HCT116 (cell line): ENCODE data around the gene OR10H4. TPM values are rescaled to one million over a fixed set of nuclear protein-coding genes. Genes with fewer than 3 reads are reported as not detected.

Source experiments
- ATAC-seq: fragments of 200-7000 bp; cut with Tn5 transposase; 2 replicates; pipeline ENCODE4 v1.9.1; 2020; ENCODE audit warnings: mild to moderate bottlenecking, moderate library complexity
- BruUV-seq: library from RNA; stranded (reverse); fragments of 400-500 nt; replicated peaks from 2 replicates; lab custom pipeline; 2021; lab: Mats Ljungman, UMichigan
- CTCF ChIA-PET: fragments of 300-600 bp; sonication (Branson Sonifier 250); formaldehyde crosslinking; loops from one replicate; lab custom pipeline; 2021; ENCODE audit warnings: antibody characterized with exemption; lab: Charles Lee
- POLR2A ChIA-PET: fragments of 300-600, 350-600 bp; sonication (Branson Sonifier 250); formaldehyde crosslinking; loops from one replicate; lab custom pipeline; 2021; ENCODE audit warnings: antibody characterized with exemption; lab: Charles Lee
- RAD21 ChIA-PET, 2 experiments: fragments of 300-600 bp; sonication (Branson Sonifier 250); formaldehyde crosslinking; loops; one replicate each; lab custom pipeline; 2023; ENCODE audit warnings: low total read pairs in 2 of 2; ENCODE audit not compliant: uncharacterized antibody in 2 of 2, unreplicated experiment in 2 of 2, low non-redundant PET in 1 of 2; lab: Charles Lee
- DNase-seq: peaks from one replicate; pipeline ENCODE4 v3.0.0-alpha.2; 2010; ENCODE audit warnings: low read depth, low spot score
- H2AFZ ChIP-seq: fragments of 200-600 bp; shearing (Covaris generic), sonication (generic); 2 replicates; pipeline ENCODE4 v1.6.1; 2017; ENCODE audit warnings: low read depth, mixed run types, mixed read lengths, antibody characterized with exemption, low read length; ENCODE audit not compliant: poor library complexity, severe bottlenecking
- H3K27ac ChIP-seq: 2 replicates; pipeline ENCODE4 v1.5.1; 2012; ENCODE audit warnings: low read depth, low read length
- H3K27me3 ChIP-seq: fragments of 200-600 bp; sonication (generic); 2 replicates; pipeline ENCODE4 v1.6.1; 2016; ENCODE audit warnings: mixed run types, low read length, mixed read lengths; ENCODE audit not compliant: insufficient read depth
- H3K36me3 ChIP-seq, 2 experiments: fragments of 200-500 bp in 1 of 2; fragments of 200-600 bp in 1 of 2; sonication (Bioruptor generic) in 1 of 2; sonication (generic) in 1 of 2; 2 replicates each; pipeline versions ENCODE4 v1.5.1 to v1.6.1; 2014 to 2016; ENCODE audit warnings: low read length in 2 of 2, inconsistent platforms in 1 of 2, mixed read lengths in 1 of 2, mixed run types in 1 of 2; ENCODE audit not compliant: insufficient read depth in 2 of 2, control insufficient read depth in 1 of 2
- H3K4me1 ChIP-seq, 2 experiments: fragments of 200-600 bp in 1 of 2; sonication (generic) in 1 of 2; 2 replicates each; pipeline versions ENCODE4 v1.5.1 to v1.6.1; 2012 to 2017; ENCODE audit warnings: low read length in 2 of 2, inconsistent platforms in 1 of 2, mild to moderate bottlenecking in 1 of 2, mixed read lengths in 1 of 2, mixed run types in 1 of 2, moderate library complexity in 1 of 2; ENCODE audit not compliant: insufficient read depth in 2 of 2, control insufficient read depth in 1 of 2
- H3K4me2 ChIP-seq: fragments of 200-600 bp; sonication (generic); 2 replicates; pipeline ENCODE4 v1.6.1; 2017; ENCODE audit warnings: mixed run types, low read length, mixed read lengths
- H3K4me3 ChIP-seq, 2 experiments: fragments of 200-600 bp in 1 of 2; sonication (generic) in 1 of 2; replicated peaks in 1 of 2; 2 replicates each; pipeline ENCODE4 v1.5.1; 2011 to 2016; ENCODE audit warnings: low read length in 2 of 2, control low read depth in 1 of 2, low read depth in 1 of 2, mild to moderate bottlenecking in 1 of 2, mixed read lengths in 1 of 2, mixed run types in 1 of 2
- H3K79me2 ChIP-seq: fragments of 200-600 bp; sonication (generic); 2 replicates; pipeline ENCODE4 v1.6.1; 2017; ENCODE audit warnings: mild to moderate bottlenecking, mixed run types, low read length, moderate library complexity, mixed read lengths; ENCODE audit not compliant: insufficient read depth
- H3K9ac ChIP-seq: fragments of 200-600 bp; sonication (generic); 2 replicates; pipeline ENCODE4 v1.6.1; 2016; ENCODE audit warnings: low read length, mixed read lengths
- H3K9me2 ChIP-seq: fragments of 200-600 bp; sonication (generic), shearing (Covaris generic); 2 replicates; pipeline ENCODE4 v1.6.1; 2017; ENCODE audit warnings: mixed run types, mild to moderate bottlenecking, moderate library complexity; ENCODE audit not compliant: insufficient read depth
- H3K9me3 ChIP-seq, 2 experiments: fragments of 200-500 bp in 1 of 2; fragments of 200-600 bp in 1 of 2; sonication (Bioruptor generic) in 1 of 2; sonication (generic) in 1 of 2; 2 replicates each; pipeline ENCODE4 v1.6.1; 2014 to 2017; ENCODE audit warnings: low read length in 2 of 2, mixed read lengths in 2 of 2, inconsistent platforms in 1 of 2, low read depth in 1 of 2, mild to moderate bottlenecking in 1 of 2, mixed run types in 1 of 2, moderate library complexity in 1 of 2; ENCODE audit not compliant: control insufficient read depth in 1 of 2, insufficient read depth in 1 of 2
- H4K20me1 ChIP-seq: fragments of 200-600 bp; sonication (generic), shearing (Covaris generic); 2 replicates; pipeline ENCODE4 v1.6.1; 2017; ENCODE audit warnings: mixed run types, mild to moderate bottlenecking, moderate library complexity; ENCODE audit not compliant: insufficient read depth
- FOSL1 ChIP-seq: IDR thresholded peaks from 2 replicates; pipeline ENCODE4 v1.6.1; 2012; ENCODE audit warnings: low read depth
- POLR2AphosphoS5 ChIP-seq: IDR thresholded peaks from 2 replicates; pipeline ENCODE4 v1.6.1; 2011; ENCODE audit warnings: mild to moderate bottlenecking, low read depth, low read length, moderate library complexity
- RAD21 ChIP-seq: IDR thresholded peaks from 2 replicates; pipeline ENCODE4 v1.6.1; 2012; ENCODE audit warnings: low read depth, mild to moderate bottlenecking
- SIN3A ChIP-seq: IDR thresholded peaks from 2 replicates; pipeline ENCODE4 v1.6.1; 2012; ENCODE audit warnings: low read depth
- TCF7L2 ChIP-seq: IDR thresholded peaks from 2 replicates; pipeline ENCODE4 v1.7.0; 2011; ENCODE audit warnings: borderline replicate concordance, inconsistent platforms; ENCODE audit not compliant: insufficient read depth, insufficient read length; ENCODE audit errors: extremely low read depth
- intact Hi-C: fragments of 100-400 bp; cut with micrococcal nuclease; formaldehyde crosslinking; loops from 2 replicates; pipeline ENCODE4 v1.10.0; 2022
- total RNA-seq: library from RNA; stranded (reverse); gene quantifications from one replicate; pipeline ENCODE4 v1.2.1, GENCODE V29; 2021; ENCODE audit not compliant: unreplicated experiment
- TF ChIP-seq, protein P1 (sequence below): IDR thresholded peaks from 2 replicates; pipeline ENCODE4 v1.6.1; 2012
- TF ChIP-seq, protein P2 (sequence below): IDR thresholded peaks from 2 replicates; pipeline ENCODE4 v1.6.1; 2012; ENCODE audit warnings: low read depth

Gene OR10H4
- total RNA-seq, 1 experiment from 2014 or later: not detected

DNA sequence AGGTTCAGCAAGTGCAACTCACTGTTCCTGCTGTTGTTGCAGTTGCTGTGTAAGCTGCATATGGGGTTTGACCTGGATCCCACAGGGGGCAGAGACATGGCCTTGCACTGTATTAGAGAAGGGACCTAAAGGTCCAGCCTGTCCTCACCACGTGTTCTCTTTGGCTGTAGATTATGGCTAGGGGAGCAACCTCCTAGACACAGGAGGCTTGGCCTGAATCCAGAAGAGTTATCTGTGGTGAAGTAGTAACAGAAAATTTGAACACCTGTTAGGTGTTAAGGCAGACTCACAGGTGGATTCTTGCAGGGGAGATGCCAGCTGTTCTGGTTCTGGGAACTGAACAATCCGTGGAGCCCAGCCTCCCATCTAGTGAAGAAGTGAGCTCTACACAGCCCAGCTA, 11.0 kb upstream of the OR10H4 start:
- CTCF ChIA-PET: no interaction called here
- BruUV-seq: no TSS peak
- Histone ChIP-seq H3K9me3 (peaks cover 4 to 5% of the 10 kb centered on the region in 2 experiments; a peak in 1 of 4 replicates), H4K20me1 (no peaks in the 10 kb centered on the region), H2AFZ (no peak overlapping the region), H3K4me2 (no peak overlapping the region), H3K9me2 (no peaks in the 10 kb centered on the region), H3K4me3 (no peak overlapping the region)
- ATAC-seq: no peak
- RAD21 ChIA-PET: no interaction called here
- intact Hi-C loops: no loop called here
- TF ChIP-seq, protein P1, sequence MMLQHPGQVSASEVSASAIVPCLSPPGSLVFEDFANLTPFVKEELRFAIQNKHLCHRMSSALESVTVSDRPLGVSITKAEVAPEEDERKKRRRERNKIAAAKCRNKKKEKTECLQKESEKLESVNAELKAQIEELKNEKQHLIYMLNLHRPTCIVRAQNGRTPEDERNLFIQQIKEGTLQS: no peak
- no peak for TF ChIP-seq POLR2AphosphoS5
- no peak for TF ChIP-seq FOSL1
- TF ChIP-seq, protein P2, sequence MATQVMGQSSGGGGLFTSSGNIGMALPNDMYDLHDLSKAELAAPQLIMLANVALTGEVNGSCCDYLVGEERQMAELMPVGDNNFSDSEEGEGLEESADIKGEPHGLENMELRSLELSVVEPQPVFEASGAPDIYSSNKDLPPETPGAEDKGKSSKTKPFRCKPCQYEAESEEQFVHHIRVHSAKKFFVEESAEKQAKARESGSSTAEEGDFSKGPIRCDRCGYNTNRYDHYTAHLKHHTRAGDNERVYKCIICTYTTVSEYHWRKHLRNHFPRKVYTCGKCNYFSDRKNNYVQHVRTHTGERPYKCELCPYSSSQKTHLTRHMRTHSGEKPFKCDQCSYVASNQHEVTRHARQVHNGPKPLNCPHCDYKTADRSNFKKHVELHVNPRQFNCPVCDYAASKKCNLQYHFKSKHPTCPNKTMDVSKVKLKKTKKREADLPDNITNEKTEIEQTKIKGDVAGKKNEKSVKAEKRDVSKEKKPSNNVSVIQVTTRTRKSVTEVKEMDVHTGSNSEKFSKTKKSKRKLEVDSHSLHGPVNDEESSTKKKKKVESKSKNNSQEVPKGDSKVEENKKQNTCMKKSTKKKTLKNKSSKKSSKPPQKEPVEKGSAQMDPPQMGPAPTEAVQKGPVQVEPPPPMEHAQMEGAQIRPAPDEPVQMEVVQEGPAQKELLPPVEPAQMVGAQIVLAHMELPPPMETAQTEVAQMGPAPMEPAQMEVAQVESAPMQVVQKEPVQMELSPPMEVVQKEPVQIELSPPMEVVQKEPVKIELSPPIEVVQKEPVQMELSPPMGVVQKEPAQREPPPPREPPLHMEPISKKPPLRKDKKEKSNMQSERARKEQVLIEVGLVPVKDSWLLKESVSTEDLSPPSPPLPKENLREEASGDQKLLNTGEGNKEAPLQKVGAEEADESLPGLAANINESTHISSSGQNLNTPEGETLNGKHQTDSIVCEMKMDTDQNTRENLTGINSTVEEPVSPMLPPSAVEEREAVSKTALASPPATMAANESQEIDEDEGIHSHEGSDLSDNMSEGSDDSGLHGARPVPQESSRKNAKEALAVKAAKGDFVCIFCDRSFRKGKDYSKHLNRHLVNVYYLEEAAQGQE: no peak
- TF ChIP-seq RAD21: no peak
- TF ChIP-seq, all 23 proteins: peak for 0
- peaks cover 21 to 23% of the 10 kb centered on the region in 2 experiments for H3K4me1 ChIP-seq
- POLR2A ChIA-PET: no interaction called here
- H3K9ac ChIP-seq: no peak overlapping the region
- H3K27ac ChIP-seq: no peak overlapping the region
- no peak for DNase-seq
- H3K36me3 ChIP-seq: no peaks in the 10 kb centered on the region
- peaks cover 4% of the 10 kb centered on the region; the same call in 1 of the 2 replicates for H3K79me2 ChIP-seq
- H3K27me3 ChIP-seq: no peaks in the 10 kb centered on the region

DNA sequence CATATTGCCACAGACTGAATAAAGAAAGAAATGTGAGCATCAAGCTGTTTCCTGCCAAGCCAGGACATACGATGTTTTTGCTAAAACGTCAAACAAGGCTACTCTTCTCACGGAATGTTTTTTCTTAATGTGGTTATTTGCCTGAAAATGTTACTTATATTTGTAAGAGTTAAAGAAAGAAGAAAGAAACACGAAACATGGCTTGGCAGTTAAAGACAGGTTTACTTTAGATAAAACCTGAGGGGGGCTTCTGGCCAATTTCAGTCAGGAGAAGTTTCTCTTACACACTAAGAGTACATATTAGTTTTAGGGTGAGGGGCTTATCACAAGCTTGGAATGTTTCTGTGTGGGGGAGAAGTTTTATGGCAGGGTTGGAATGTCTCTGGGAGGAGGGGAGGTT, 4.4 kb upstream of the OR10H4 start:
- peaks cover 5 to 13% of the 10 kb centered on the region in 2 experiments; a peak in 3 of 4 replicates for H3K9me3 ChIP-seq

More for the DNA sequence above, 4.4 kb upstream of the OR10H4 start:
- DNase-seq (no peak), ATAC-seq (no peak)
- TF ChIP-seq RAD21 (no peak), SIN3A (no peak), TCF7L2 (no peak)
- POLR2A ChIA-PET: no interaction called here
- Histone ChIP-seq H3K4me2 (no peak overlapping the region), H3K27me3 (no peaks in the 10 kb centered on the region), H2AFZ (no peak overlapping the region), H3K4me3 (no peak overlapping the region), H3K79me2 (no peaks in the 10 kb centered on the region), H4K20me1 (no peaks in the 10 kb centered on the region), H3K36me3 (no peaks in the 10 kb centered on the region), H3K9me2 (no peaks in the 10 kb centered on the region), H3K4me1 (no peaks in the 10 kb centered on the region), H3K9ac (no peak overlapping the region), H3K27ac (no peak overlapping the region)
- BruUV-seq: no TSS peak
- intact Hi-C loops: no loop called here
- CTCF ChIA-PET: no interaction called here
- RAD21 ChIA-PET: no interaction called here
